GM10847 (cell line): Measurements from ENCODE around the gene AAMP.

Experiments used
- POLR2A ChIP-seq: IDR thresholded peaks from 2 replicates; pipeline ENCODE4 v1.6.1; 2011; ENCODE audit not compliant: insufficient read length; ENCODE audit errors: extremely low read depth

AAMP gene

GRCh38 chr2:218256612-218257350, 13.2 kb downstream of the AAMP start:
- TF ChIP-seq POLR2A, result no peak

- TF ChIP-seq POLR2A, result no peak
Observed at GRCh38 chr2:218255446-218255845, 14.5 kb downstream of the AAMP start.

GRCh38 chr2:218253232-218253625, 16.7 kb downstream of the AAMP start:
- TF ChIP-seq POLR2A, result no peak

- no peak for TF ChIP-seq POLR2A
Observed at GRCh38 chr2:218252509-218253231, 17.3 kb downstream of the AAMP start.

GRCh38 chr2:218249691-218250090, 20.2 kb downstream of the AAMP start:
- no peak for TF ChIP-seq POLR2A

GRCh38 chr2:218245214-218245613, 24.7 kb downstream of the AAMP start:
- no peak for TF ChIP-seq POLR2A

- TF ChIP-seq POLR2A, result no peak
Observed at GRCh38 chr2:218244665-218245064, 25.3 kb downstream of the AAMP start.

- no peak for TF ChIP-seq POLR2A
Observed at GRCh38 chr2:218244204-218244603, 25.7 kb downstream of the AAMP start.

GRCh38 chr2:218238887-218239286, 31.1 kb downstream of the AAMP start:
- no peak for TF ChIP-seq POLR2A

- no peak for TF ChIP-seq POLR2A
Observed at GRCh38 chr2:218236829-218237228, 33.1 kb downstream of the AAMP start.

GRCh38 chr2:218235017-218235416, 34.9 kb downstream of the AAMP start:
- TF ChIP-seq POLR2A, result no peak

- no peak for TF ChIP-seq POLR2A
Observed at GRCh38 chr2:218234521-218234920, 35.4 kb downstream of the AAMP start.

GRCh38 chr2:218233543-218233942, 36.4 kb downstream of the AAMP start:
- no peak for TF ChIP-seq POLR2A

- TF ChIP-seq POLR2A, result no peak
Observed at GRCh38 chr2:218230882-218231281, 39.1 kb downstream of the AAMP start.

- no peak for TF ChIP-seq POLR2A
Observed at GRCh38 chr2:218229851-218230250, 40.1 kb downstream of the AAMP start.

GRCh38 chr2:218229239-218229638, 40.7 kb downstream of the AAMP start:
- no peak for TF ChIP-seq POLR2A
